Vagina (tissue), 2 donors: ENCODE data around the gene MYO10.

ENCODE experiments used
- POLR2A ChIP-seq, 2 donors: fragments of 450-650 bp; IDR thresholded peaks; one replicate each; pipeline ENCODE4 v1.6.1; 2017; ENCODE audit warnings: antibody characterized with exemption in 2 of 2, mild to moderate bottlenecking in 2 of 2, moderate library complexity in 2 of 2
- POLR2AphosphoS5 ChIP-seq, 2 donors: sonication (generic); formaldehyde crosslinking; IDR thresholded peaks; one replicate each; pipeline ENCODE4 v1.9.0; 2017; ENCODE audit warnings: antibody characterized with exemption in 2 of 2, mild to moderate bottlenecking in 2 of 2, low read depth in 1 of 2; ENCODE audit not compliant: insufficient read depth in 1 of 2
- TF ChIP-seq, protein P1 (sequence below), 3 experiments: fragments of 450-650 bp in 2 of 3; fragments of 200-600 bp in 1 of 3; sonication (generic) in 1 of 3; IDR thresholded peaks; one replicate each; pipeline ENCODE4 v1.5.1; 2017 to 2019; ENCODE audit warnings: antibody characterized with exemption in 3 of 3, mild to moderate bottlenecking in 2 of 3, moderate library complexity in 2 of 3

DNA sequence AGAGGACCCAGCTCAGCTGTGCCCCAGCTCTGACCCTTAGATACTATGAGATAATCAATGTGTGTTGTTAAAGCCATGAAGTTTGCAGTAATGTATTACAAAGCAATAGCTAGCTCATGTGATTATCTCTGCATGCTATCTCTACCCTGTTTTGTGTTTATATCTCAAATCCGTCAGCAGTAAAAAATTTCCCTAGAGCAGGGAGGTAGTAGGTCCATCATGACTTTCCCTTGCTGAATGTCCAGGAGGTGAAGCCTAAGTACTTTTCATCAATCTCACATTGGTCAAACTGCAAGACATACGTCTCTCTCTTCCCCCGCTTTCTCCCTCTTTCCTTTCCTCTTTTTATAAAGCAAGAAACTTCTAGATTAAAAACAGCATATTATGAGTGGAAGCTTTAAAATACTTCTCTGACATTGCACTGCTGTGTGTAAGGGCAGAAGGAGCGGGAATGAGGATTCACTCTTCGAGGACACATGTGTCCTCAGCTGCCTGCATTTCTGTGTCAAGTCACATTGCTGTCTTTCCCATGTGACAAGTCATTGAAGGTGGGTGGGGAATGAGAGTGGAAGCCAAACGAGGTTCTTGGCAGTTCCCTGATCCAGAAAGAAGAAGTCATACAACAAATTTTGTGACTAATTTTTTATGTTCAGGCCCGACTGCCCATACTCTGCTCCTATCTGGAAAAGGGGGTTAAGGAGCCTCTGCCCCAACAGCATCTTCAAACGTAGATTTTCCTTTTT is 226.2 kb downstream of the MYO10 start:
- TF ChIP-seq POLR2AphosphoS5 (IDR thresholded peaks at IDR 0.05; ENCODE audit: insufficient read depth in 1 of 2, low read depth in 1 of 2) = no peak
- TF ChIP-seq, protein P1, sequence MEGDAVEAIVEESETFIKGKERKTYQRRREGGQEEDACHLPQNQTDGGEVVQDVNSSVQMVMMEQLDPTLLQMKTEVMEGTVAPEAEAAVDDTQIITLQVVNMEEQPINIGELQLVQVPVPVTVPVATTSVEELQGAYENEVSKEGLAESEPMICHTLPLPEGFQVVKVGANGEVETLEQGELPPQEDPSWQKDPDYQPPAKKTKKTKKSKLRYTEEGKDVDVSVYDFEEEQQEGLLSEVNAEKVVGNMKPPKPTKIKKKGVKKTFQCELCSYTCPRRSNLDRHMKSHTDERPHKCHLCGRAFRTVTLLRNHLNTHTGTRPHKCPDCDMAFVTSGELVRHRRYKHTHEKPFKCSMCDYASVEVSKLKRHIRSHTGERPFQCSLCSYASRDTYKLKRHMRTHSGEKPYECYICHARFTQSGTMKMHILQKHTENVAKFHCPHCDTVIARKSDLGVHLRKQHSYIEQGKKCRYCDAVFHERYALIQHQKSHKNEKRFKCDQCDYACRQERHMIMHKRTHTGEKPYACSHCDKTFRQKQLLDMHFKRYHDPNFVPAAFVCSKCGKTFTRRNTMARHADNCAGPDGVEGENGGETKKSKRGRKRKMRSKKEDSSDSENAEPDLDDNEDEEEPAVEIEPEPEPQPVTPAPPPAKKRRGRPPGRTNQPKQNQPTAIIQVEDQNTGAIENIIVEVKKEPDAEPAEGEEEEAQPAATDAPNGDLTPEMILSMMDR (IDR thresholded peaks at IDR 0.05) = no peak
- TF ChIP-seq POLR2A (IDR thresholded peaks at IDR 0.05) = no peak
